GM10248 (cell line): ENCODE results near the gene OLFM2.

Experiments used
- CTCF ChIA-PET: fragments of 300-600 bp; sonication (Branson Sonifier 250); formaldehyde crosslinking; extraction: SDS; loops from one replicate; lab custom pipeline; 2021; ENCODE audit warnings: antibody characterized with exemption; lab: Yijun Ruan, JAX
- POLR2A ChIA-PET: fragments of 350-650 bp; sonication (Branson Sonifier 250); formaldehyde crosslinking; extraction: SDS; loops from one replicate; lab custom pipeline; 2020; ENCODE audit warnings: antibody characterized with exemption; lab: Yijun Ruan, JAX
- DNase-seq: peaks from one replicate; pipeline ENCODE4 v3.0.0; 2012; ENCODE audit errors: extremely low spot score
- CTCF ChIP-seq: IDR thresholded peaks from 2 replicates; pipeline ENCODE4 v1.5.1; 2012; ENCODE audit warnings: mild to moderate bottlenecking, low read depth; ENCODE audit errors: extremely low read depth, missing control alignments, control extremely low read depth

The OLFM2 gene

GRCh38 chr19:9871626-9872338, 64.5 kb downstream of the OLFM2 start:
- DNase-seq: no peak
- no peak for TF ChIP-seq CTCF
- CTCF ChIA-PET: interaction anchor here (1.1 kb wide), 1 partner anchor 14 kb away, joined by 3 read pairs; no protein-coding TSS in a partner anchor

GRCh38 chr19:9868983-9869617, 67.2 kb downstream of the OLFM2 start:
- no peak for DNase-seq
- ChIA-PET POLR2A (no interaction called here), CTCF (interaction anchor here (1.0 kb wide), 1 partner anchor 9 kb away, joined by 3 read pairs; no protein-coding TSS in a partner anchor)
- no peak for TF ChIP-seq CTCF

More at GRCh38 chr19:9871626-9872338, 64.5 kb downstream of the OLFM2 start:
- POLR2A ChIA-PET: no interaction called here

- DNase-seq: no peak
- CTCF ChIA-PET: no interaction called here
Observed at GRCh38 chr19:9865732-9866501, 70.4 kb downstream of the OLFM2 start.

GRCh38 chr19:9863759-9864158, 72.6 kb downstream of the OLFM2 start:
- CTCF ChIA-PET: no interaction called here
- POLR2A ChIA-PET: no interaction called here
- TF ChIP-seq CTCF: no peak
- DNase-seq: no peak

More at GRCh38 chr19:9865732-9866501, 70.4 kb downstream of the OLFM2 start:
- POLR2A ChIA-PET: no interaction called here
- TF ChIP-seq CTCF: no peak

- ChIA-PET CTCF (interaction anchor here (0.6 kb wide), 1 partner anchor 249 kb away, joined by 3 read pairs; no protein-coding TSS in a partner anchor), POLR2A (no interaction called here)
- no peak for TF ChIP-seq CTCF
- no peak for DNase-seq
Observed at GRCh38 chr19:9862938-9863337, 73.4 kb downstream of the OLFM2 start.

- TF ChIP-seq CTCF: no peak
- no peak for DNase-seq
- POLR2A ChIA-PET: no interaction called here
- CTCF ChIA-PET: no interaction called here
Observed at GRCh38 chr19:9861503-9861902, 74.8 kb downstream of the OLFM2 start.
